T-helper 2 cell treated with Interferon-gamma antibody and Interleukin-4, amounts not matched to agents 5 μg/mL and 100 μg/mL, for 36 hours (primary cell): ENCODE measurements around the gene ACSF3.
A peak's percentile ranks its signal among the peaks of the same experiment; 100 is the strongest.

Source experiments
- DNase-seq: peaks from one replicate; pipeline ENCODE4 v3.0.0; 2021; ENCODE audit warnings: low spot score
- H3K27ac Mint-ChIP-seq: one replicate; pipeline ENCODE4 v1.8.0; 2021; ENCODE audit warnings: mild to moderate bottlenecking, mixed read lengths
- H3K27me3 Mint-ChIP-seq: one replicate; pipeline ENCODE4 v1.8.0; 2021; ENCODE audit warnings: low read depth, mixed read lengths
- H3K36me3 Mint-ChIP-seq: one replicate; pipeline ENCODE4 v1.8.0; 2021; ENCODE audit warnings: low read depth, mixed read lengths
- H3K4me1 Mint-ChIP-seq: one replicate; pipeline ENCODE4 v1.8.0; 2021; ENCODE audit warnings: low read depth, mixed read lengths
- H3K4me3 Mint-ChIP-seq: one replicate; pipeline ENCODE4 v1.8.0; 2022; ENCODE audit warnings: mild to moderate bottlenecking, moderate library complexity, mixed read lengths
- H3K9me3 Mint-ChIP-seq: one replicate; pipeline ENCODE4 v1.8.0; 2021; ENCODE audit warnings: mixed read lengths

The ACSF3 gene

DNA sequence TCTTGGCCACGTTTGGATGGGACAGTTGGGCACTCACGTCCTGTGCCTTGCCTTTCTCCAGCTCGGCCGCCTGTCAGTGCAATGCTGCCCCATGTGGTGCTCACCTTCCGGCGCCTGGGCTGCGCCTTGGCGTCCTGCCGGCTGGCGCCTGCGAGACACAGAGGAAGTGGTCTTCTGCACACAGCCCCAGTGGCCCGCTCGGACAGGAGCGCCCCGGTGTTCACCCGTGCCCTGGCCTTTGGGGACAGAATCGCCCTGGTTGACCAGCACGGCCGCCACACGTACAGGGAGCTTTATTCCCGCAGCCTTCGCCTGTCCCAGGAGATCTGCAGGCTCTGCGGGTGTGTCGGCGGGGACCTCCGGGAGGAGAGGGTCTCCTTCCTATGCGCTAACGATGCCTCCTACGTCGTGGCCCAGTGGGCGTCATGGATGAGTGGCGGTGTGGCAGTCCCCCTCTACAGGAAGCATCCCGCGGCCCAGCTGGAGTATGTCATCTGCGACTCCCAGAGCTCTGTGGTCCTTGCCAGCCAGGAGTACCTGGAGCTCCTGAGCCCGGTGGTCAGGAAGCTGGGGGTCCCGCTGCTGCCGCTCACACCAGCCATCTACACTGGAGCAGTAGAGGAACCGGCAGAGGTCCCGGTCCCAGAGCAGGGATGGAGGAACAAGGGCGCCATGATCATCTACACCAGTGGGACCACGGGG is 7.1 kb downstream of the ACSF3 start:
- Mint-ChIP-seq H3K4me3 (no peak overlapping the region), H3K27me3 (no peaks in the 10 kb centered on the region), H3K4me1 (peaks cover 49% of the 10 kb centered on the region), H3K36me3 (peaks cover 55% of the 10 kb centered on the region), H3K9me3 (no peaks in the 10 kb centered on the region), H3K27ac (no peak overlapping the region)
- no peak for DNase-seq

DNA sequence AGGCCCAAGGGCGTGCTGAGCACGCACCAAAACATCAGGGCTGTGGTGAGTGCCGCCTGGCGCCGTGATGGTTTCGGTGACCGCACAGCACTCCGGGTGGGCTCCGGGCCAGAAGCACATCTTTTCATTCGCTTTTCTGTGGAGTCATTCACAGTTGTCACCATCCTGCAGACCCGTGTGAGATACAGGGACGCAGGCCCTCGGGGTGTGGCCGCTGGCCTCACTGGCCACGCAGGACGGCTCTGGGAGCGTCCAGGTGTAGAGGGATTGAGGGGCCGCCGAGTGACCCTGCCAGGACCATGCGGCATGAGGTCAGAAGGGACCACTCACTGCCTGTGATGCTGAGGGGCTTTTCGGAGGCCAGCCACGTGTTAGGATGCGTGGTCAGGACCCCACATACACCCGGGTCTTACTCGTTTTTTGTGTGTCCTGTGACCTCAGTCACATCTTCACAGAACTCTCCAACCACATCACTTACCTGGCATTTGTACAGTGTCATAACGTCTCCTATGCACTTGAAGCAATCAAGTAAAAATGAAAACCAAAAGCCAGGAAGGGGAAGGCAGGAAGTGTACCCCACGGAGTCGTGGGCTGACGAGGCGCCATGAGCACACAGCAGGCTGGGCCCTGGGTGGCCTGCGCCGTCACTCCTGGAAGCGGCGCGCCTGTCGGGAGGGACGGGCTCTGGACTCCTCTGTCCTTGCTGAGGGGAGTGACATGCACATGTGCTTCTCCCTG is 7.8 kb downstream of the ACSF3 start:
- no peak for DNase-seq
- peaks cover 42% of the 10 kb centered on the region for H3K4me1 Mint-ChIP-seq
- H3K4me3 Mint-ChIP-seq: peak overlapping the region; percentile 34
- H3K36me3 Mint-ChIP-seq: peaks cover 51% of the 10 kb centered on the region
- H3K27ac Mint-ChIP-seq: peak overlapping the region; percentile 55
- H3K27me3 Mint-ChIP-seq: no peaks in the 10 kb centered on the region
- no peaks in the 10 kb centered on the region for H3K9me3 Mint-ChIP-seq

DNA sequence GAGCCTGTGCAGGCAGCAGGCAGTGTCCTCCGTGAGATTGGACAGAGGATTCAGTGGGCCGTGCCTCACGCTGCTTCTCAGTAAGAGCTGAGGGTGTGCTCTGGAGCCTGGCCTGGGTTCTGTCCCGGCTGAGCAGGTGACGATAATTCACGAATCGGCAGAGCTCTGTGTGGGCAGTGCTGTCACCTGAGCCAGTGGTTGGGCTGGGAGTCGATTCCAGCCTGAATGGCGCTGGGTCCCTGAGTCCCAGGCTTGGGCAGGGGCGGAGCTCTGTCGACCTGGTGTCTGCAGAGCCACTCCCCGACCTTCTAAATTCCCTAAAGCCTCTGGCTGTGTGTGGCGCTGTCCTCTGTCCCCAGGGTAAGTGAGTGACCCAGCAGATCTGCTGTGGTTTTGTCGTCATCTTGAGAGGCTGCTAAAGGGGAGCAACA is 8.4 kb downstream of the ACSF3 start:
- no peaks in the 10 kb centered on the region for H3K9me3 Mint-ChIP-seq
- peak overlapping the region; percentile 55 for H3K27ac Mint-ChIP-seq
- no peaks in the 10 kb centered on the region for H3K27me3 Mint-ChIP-seq
- peaks cover 50% of the 10 kb centered on the region for H3K36me3 Mint-ChIP-seq
- DNase-seq: no peak
- H3K4me3 Mint-ChIP-seq: no peak overlapping the region
- H3K4me1 Mint-ChIP-seq: peaks cover 36% of the 10 kb centered on the region

DNA sequence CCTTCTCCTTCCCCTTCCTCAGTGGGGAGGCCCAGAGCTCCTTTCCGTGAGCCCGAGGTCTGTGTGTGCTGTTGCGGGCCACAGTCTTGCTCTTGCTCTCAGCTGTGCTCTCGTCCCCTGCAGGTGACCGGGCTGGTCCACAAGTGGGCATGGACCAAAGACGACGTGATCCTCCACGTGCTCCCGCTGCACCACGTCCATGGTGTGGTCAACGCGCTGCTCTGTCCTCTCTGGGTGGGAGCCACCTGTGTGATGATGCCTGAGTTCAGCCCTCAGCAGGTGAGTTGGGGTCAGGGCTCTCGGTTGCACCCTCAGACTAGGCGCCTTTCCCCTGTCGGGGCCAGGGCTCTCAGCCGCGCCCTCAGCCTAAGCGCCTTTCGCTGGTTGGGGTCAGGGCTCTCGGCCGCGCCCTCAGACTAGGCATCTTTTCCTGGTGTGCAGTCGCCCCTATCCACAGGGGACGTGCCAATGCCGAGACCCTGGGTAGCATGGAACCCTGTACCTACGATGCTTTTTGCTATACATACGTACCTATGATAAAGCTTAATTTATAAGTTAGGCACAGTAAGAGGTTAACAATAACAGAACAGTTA is 8.9 kb downstream of the ACSF3 start:
- H3K27me3 Mint-ChIP-seq: no peaks in the 10 kb centered on the region
- H3K27ac Mint-ChIP-seq: peak overlapping the region; percentile 41
- no peak overlapping the region for H3K4me3 Mint-ChIP-seq
- H3K9me3 Mint-ChIP-seq: no peaks in the 10 kb centered on the region
- peaks cover 52% of the 10 kb centered on the region for H3K36me3 Mint-ChIP-seq
- DNase-seq: no peak
- peaks cover 31% of the 10 kb centered on the region for H3K4me1 Mint-ChIP-seq

DNA sequence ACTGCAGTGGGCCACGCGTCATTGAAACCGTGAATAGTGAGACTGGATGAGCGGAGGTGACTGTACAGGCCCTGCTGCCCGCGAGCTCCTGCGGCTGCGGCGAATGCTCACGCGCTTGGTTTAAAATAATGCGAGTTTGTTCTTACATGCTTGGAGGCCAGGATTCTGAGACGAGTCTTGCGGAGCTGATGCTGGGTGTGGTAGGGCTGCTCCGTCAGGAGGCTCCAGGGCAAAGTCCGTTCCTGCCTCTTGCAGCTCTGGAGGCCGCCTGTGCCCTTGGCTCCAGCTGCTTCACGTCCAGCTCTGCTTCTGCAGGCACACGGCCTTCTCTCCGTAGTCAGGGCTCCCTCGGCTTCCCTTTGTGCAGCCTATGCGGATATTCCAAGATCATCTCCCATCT is 9.5 kb downstream of the ACSF3 start:
- Mint-ChIP-seq H3K9me3 (no peaks in the 10 kb centered on the region), H3K4me1 (peaks cover 25% of the 10 kb centered on the region), H3K27me3 (no peaks in the 10 kb centered on the region), H3K27ac (no peak overlapping the region), H3K36me3 (peaks cover 55% of the 10 kb centered on the region), H3K4me3 (no peak overlapping the region)
- no peak for DNase-seq

DNA sequence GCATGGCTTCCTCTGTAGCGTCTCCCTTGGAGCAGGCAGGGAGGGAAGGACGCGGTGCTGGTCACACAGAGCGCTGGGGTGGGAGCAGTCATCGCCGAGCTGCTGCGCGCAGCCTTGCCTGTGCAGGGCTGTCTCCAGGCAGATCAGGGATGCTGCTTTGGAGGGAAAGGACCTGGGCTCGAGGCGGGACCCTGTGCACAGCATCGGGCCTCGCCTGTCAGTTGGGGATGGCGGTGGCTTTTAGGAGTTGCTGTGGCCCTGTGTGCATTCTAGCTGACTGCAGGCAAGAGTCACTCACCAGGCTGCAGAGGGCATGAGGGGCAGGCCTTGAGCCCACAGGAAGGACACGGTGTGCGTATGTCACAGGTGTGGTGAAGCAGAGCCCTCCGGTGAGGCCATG is 10.1 kb downstream of the ACSF3 start:
- Mint-ChIP-seq H3K4me1 (peaks cover 19% of the 10 kb centered on the region), H3K27me3 (no peaks in the 10 kb centered on the region), H3K36me3 (peaks cover 62% of the 10 kb centered on the region), H3K4me3 (no peak overlapping the region), H3K9me3 (no peaks in the 10 kb centered on the region), H3K27ac (no peak overlapping the region)
- DNase-seq: no peak

DNA sequence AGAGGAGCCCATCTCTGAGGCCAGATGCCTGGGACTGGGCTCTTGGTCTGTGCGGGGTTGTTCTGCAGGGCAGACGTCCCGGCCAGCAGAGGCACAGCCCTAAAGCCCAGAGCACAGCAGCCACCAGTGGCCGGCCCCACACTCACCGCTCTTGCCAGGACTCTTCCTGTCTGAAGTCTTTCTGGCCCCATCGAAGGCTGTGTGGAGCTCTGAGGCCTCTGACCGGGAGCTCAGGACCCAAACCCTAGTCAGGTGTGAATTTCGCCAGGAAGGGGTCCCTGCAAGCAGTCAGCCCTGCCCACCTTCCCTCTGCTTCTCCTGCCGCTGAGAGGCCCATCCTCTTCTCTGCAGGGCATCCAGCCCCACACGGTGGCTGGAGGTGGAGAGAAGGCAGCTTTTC is 10.7 kb downstream of the ACSF3 start:
- Mint-ChIP-seq H3K27ac (no peak overlapping the region), H3K4me1 (peaks cover 16% of the 10 kb centered on the region), H3K27me3 (no peaks in the 10 kb centered on the region), H3K36me3 (peaks cover 60% of the 10 kb centered on the region), H3K4me3 (no peak overlapping the region), H3K9me3 (no peaks in the 10 kb centered on the region)
- no peak for DNase-seq

DNA sequence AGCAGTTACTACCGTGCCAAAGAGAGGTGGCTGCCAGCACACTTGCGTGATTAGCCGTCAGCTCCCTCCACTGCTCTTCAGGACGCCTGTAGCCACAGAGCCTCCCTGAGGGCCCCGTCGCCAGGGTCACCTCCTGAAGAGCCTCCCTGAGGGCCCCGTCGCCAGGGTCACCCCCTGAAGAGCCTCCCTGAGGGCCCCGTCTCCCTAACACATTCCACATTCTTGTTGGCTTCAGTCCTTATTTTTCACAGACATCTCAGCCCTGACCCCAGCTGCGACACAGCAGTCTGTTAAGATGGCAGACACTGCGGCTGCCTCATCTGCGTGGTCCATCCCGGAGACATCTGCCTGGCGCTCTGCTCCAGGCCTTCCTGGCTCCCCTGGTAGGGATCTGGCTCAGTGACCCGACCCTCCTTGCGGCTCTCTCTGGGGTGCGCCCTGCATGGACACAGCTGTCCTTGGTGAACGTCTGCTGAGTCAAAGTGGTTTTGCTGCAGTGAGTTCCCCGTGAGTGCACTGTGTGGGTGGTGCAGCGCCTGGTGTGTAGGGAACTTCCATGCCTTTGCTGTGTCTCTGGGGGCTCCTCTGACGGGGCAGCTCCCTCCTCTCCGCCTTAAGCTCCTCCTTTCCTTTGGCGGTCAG is 11.4 kb downstream of the ACSF3 start:
- Mint-ChIP-seq H3K4me1 (peaks cover 11% of the 10 kb centered on the region), H3K27me3 (no peaks in the 10 kb centered on the region), H3K9me3 (no peaks in the 10 kb centered on the region), H3K36me3 (peaks cover 58% of the 10 kb centered on the region), H3K4me3 (no peak overlapping the region), H3K27ac (no peak overlapping the region)
- DNase-seq: no peak

DNA sequence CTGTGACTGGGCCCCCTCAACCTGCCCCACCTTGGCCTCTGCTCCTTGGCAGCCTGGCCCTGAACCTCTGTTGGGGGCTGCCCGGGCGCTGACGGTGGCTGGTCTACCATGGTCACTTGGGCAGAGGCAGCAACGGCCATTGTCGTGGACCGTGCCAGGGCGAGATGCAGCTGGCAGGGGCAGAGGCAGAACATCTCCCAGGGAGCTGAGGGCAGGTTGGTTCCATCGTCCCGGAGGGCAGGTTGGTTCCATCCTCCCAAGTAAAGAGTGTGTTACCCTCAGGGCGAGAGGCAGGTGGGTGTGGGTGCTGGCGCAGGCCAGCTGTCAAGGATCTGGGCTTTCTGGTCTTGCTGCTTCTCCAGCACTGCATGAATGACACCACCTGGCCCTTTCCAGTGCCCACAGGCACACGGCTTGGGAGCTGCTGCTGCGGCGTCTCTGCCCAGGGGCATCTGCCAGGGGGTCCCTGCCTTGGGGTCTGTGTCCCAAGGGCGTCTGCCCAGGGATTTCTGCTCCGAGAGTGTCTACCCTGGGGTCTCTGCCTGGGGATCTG is 12.0 kb downstream of the ACSF3 start:
- peaks cover 54% of the 10 kb centered on the region for H3K36me3 Mint-ChIP-seq
- no peak for DNase-seq
- no peaks in the 10 kb centered on the region for H3K9me3 Mint-ChIP-seq
- H3K4me1 Mint-ChIP-seq: peaks cover 8% of the 10 kb centered on the region
- H3K27me3 Mint-ChIP-seq: no peaks in the 10 kb centered on the region
- no peak overlapping the region for H3K27ac Mint-ChIP-seq
- H3K4me3 Mint-ChIP-seq: no peak overlapping the region

DNA sequence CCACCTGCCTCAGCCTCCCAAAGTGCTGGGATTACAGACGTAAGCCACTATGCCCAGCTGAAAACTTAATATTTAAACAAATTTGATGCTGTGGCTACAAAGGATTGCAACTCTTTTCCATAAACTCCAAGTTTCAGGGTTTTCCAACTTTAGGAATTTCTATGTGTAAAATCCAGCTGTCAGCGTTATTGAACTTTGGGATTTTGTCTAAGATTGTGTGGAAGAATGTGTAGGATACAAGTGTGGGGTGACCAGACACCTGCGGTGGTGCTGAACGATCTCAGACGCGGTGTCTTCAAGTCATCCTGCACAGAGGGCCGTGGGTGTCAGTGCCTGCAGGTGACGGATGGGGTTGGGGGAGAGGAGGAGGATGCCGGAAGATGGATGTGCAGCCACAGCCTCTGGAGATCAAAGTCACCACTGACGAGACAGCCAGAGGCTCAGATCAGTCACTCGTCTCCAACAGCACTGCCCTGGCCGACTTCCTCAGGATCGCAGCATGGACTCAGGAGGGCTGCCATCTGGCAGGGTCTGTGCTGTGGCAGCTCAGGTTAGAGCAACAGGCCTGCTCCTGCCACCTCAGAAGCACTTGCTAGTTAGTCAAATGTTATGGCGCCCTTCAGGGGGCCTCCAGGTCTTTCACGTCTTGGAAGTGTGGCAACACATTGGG is 13.0 kb downstream of the ACSF3 start:
- H3K4me3 Mint-ChIP-seq: no peak overlapping the region
- peaks cover under 1% of the 10 kb centered on the region for H3K4me1 Mint-ChIP-seq
- no peaks in the 10 kb centered on the region for H3K9me3 Mint-ChIP-seq
- H3K36me3 Mint-ChIP-seq: peaks cover 48% of the 10 kb centered on the region
- H3K27me3 Mint-ChIP-seq: no peaks in the 10 kb centered on the region
- no peak for DNase-seq
- no peak overlapping the region for H3K27ac Mint-ChIP-seq

DNA sequence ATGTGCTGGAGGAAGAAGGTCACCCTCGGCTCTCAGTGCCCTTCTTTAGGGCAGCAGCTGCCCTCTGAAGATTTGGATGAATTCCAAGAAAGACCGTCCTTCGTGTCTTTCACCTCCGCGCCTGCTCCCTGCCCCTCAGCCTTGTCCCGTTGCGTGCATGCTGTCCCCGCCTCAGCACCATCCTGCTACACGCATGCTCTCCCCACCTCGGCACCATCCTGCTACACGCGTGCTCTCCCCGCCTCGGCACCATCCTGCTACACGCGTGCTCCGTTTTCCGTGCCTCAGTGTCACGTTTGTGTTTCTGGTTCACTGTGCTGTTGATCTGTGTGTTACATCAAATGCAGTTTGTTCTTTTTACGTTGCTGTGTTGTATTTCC is 13.5 kb downstream of the ACSF3 start:
- Mint-ChIP-seq H3K36me3 (peaks cover 46% of the 10 kb centered on the region), H3K27ac (no peak overlapping the region)

DNA sequence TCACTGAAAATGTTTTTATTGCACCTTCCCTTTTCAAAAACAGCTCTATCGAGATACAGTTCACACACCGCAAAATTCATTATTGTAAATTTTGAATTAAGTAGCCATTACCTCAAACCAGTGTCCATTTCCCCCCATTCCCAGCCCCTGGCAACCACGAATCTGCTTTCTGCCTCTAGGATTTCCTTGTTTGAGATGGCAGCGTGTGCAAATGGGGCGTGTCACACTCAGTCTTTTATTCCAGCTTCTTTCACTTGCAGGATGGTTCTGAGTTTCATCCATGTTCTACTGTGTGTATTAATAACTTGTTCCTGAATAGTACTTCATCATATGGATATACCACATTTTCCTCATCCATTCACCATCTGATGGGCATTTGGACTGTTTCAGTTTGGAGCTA is 14.8 kb downstream of the ACSF3 start:
- Mint-ChIP-seq H3K27ac (no peak overlapping the region), H3K9me3 (no peaks in the 10 kb centered on the region), H3K4me1 (peaks cover 1% of the 10 kb centered on the region), H3K27me3 (no peaks in the 10 kb centered on the region), H3K4me3 (no peak overlapping the region), H3K36me3 (peaks cover 40% of the 10 kb centered on the region)
- DNase-seq: no peak

More for the DNA sequence above, 13.5 kb downstream of the ACSF3 start:
- DNase-seq: no peak
- no peak overlapping the region for H3K4me3 Mint-ChIP-seq
- no peaks in the 10 kb centered on the region for H3K27me3 Mint-ChIP-seq
- H3K9me3 Mint-ChIP-seq: no peaks in the 10 kb centered on the region
- H3K4me1 Mint-ChIP-seq: no peaks in the 10 kb centered on the region

DNA sequence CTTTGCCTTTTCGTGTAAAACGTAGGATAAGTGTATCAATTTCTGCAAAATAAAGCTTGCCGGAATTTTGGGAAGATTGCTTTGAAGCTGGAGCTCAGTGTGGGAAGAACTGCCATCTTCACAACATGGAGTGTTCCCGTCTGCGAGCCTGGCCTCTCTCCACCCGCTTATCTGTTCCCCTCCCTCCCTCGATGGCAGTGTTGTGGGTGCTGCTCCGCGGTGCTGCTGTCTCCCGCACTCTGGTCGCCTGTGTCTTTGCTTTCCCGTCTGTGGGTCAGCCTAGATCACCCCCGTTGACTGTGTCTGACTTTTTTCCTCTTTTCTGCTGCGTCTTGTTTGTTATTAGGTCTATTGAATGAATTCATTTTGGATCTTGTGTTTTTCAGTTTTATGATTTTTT is 17.0 kb downstream of the ACSF3 start:
- peaks cover 14% of the 10 kb centered on the region for H3K4me1 Mint-ChIP-seq
- no peak for DNase-seq
- H3K27me3 Mint-ChIP-seq: no peaks in the 10 kb centered on the region
- H3K27ac Mint-ChIP-seq: no peak overlapping the region
- H3K4me3 Mint-ChIP-seq: no peak overlapping the region
- no peaks in the 10 kb centered on the region for H3K9me3 Mint-ChIP-seq
- peaks cover 39% of the 10 kb centered on the region for H3K36me3 Mint-ChIP-seq
